ENCODE data around the gene SLC33A1.

GRCh38 chr3:155791190-155791589, 63.0 kb downstream of the SLC33A1 start:
- TF ChIP-seq CTCF (IDR thresholded peaks at IDR 0.05; ENCODE audit: low read depth, low read length) (no peak), POLR2A (IDR thresholded peaks at IDR 0.05; ENCODE audit: extremely low read depth, insufficient read length) (no peak), MYC (IDR thresholded peaks at IDR 0.05; ENCODE audit: low read depth, low read length) (no peak), MAX (IDR thresholded peaks at IDR 0.05; ENCODE audit: low read depth, low read length) (no peak)

Data from NB4 (cell line).